Measurements from ENCODE around the gene CHRM4. TPM values are rescaled to one million over a fixed set of nuclear protein-coding genes. Genes with fewer than 3 reads are reported as not detected.

The CHRM4 gene
- total RNA-seq, 1 experiment from 2014 or later: 1.1 TPM

GRCh38 chr11:46437122-46437689, 45.6 kb upstream of the CHRM4 start:
- Histone ChIP-seq H3K27me3 (ENCODE audit: insufficient read depth, low read length) (no peaks in the 10 kb centered on the region), H3K4me2 (ENCODE audit: low read length) (no peak overlapping the region), H3K9me2 (ENCODE audit: insufficient read depth) (no peaks in the 10 kb centered on the region), H3K4me3 (replicated peaks in 1 of 2; ENCODE audit: low read depth in 1 of 2, low read length in 2 of 2) (no peak overlapping the region), H3K79me2 (ENCODE audit: insufficient read depth, low read length) (no peaks in the 10 kb centered on the region), H3K27ac (ENCODE audit: low read depth, low read length) (no peak overlapping the region), H3K9ac (ENCODE audit: low read length) (no peak overlapping the region), H3K9me3 (ENCODE audit: control insufficient read depth in 1 of 2, insufficient read depth in 1 of 2, low read depth in 1 of 2, low read length in 2 of 2) (no peaks in the 10 kb centered on the region), H3K36me3 (ENCODE audit: control insufficient read depth in 1 of 2, insufficient read depth in 2 of 2, low read length in 2 of 2) (peaks cover 5 to 10% of the 10 kb centered on the region in 2 experiments; a peak in 2 of 4 replicates), H3K4me1 (ENCODE audit: control insufficient read depth in 1 of 2, insufficient read depth in 2 of 2, low read length in 2 of 2) (no peaks in the 10 kb centered on the region), H2AFZ (ENCODE audit: low read depth, low read length, poor library complexity, severe bottlenecking) (no peak overlapping the region), H4K20me1 (ENCODE audit: insufficient read depth) (no peaks in the 10 kb centered on the region)
- intact Hi-C loops (cut with micrococcal nuclease): no loop called here
- ChIA-PET POLR2A (no interaction called here), RAD21 (ENCODE audit: low non-redundant PET in 1 of 2, low total read pairs in 2 of 2, uncharacterized antibody in 2 of 2, unreplicated experiment in 2 of 2) (no interaction called here), CTCF (interaction anchor here (1.3 kb wide), 1 partner anchor 92 kb away, joined by 4 read pairs; no protein-coding TSS in a partner anchor)
- no TSS peak for BruUV-seq (replicated peaks)
- DNase-seq (ENCODE audit: low read depth, low spot score) (no peak), ATAC-seq (no peak)
- TF ChIP-seq RAD21 (IDR thresholded peaks at IDR 0.05; ENCODE audit: low read depth) (no peak), ZNF274 (IDR thresholded peaks at IDR 0.05; ENCODE audit: low read depth, low read length) (no peak), ZFX (IDR thresholded peaks at IDR 0.05) (no peak), ELF1 (IDR thresholded peaks at IDR 0.05; ENCODE audit: borderline replicate concordance, low read depth) (no peak), YY1 (IDR thresholded peaks at IDR 0.05; ENCODE audit: extremely low read depth, insufficient replicate concordance, low read depth, low read length) (no peak), TCF7L2 (IDR thresholded peaks at IDR 0.05; ENCODE audit: borderline replicate concordance, extremely low read depth, insufficient read depth, insufficient read length) (no peak), ATF3 (IDR thresholded peaks at IDR 0.05) (no peak), CEBPB (IDR thresholded peaks at IDR 0.05; ENCODE audit: low read depth) (no peak), MAX (IDR thresholded peaks at IDR 0.05) (no peak), SRF (IDR thresholded peaks at IDR 0.05; ENCODE audit: low read depth) (no peak), ZBTB33 (IDR thresholded peaks at IDR 0.05; ENCODE audit: extremely low read depth, insufficient replicate concordance, low read length) (no peak), EGR1 (IDR thresholded peaks at IDR 0.05; ENCODE audit: low read depth) (no peak), JUND (IDR thresholded peaks at IDR 0.05) (no peak)

Measured in HCT116 (cell line).